ENCODE measurements around the gene NRG3. TPM values are rescaled to one million over a fixed set of nuclear protein-coding genes. Genes with fewer than 3 reads are reported as not detected.
A peak's percentile ranks its signal among the peaks of the same experiment; 100 is the strongest.

The NRG3 gene
- total and polyA plus RNA-seq, 2 donors (not counting 1 experiment from before 2014, with no cell fraction given), result 0.06 TPM; not detected in 1

- Histone ChIP-seq H3K4me3 (ENCODE audit: control extremely low read depth in 1 of 5, extremely low read depth in 1 of 5, insufficient read depth in 1 of 5, low read depth in 2 of 5, low read length in 4 of 5) (peak overlapping the region in 1 of 5 experiments; percentile 19), H2AFZ (ENCODE audit: insufficient read depth, low read depth, low read length, poor library complexity, severe bottlenecking) (no peak overlapping the region), H4K20me1 (ENCODE audit: control insufficient read depth, insufficient read depth, low read length, poor library complexity, severe bottlenecking) (no peaks in the 10 kb centered on the region), H3K27ac (ENCODE audit: low read length in 2 of 2) (no peak overlapping the region), H3K4me1 (ENCODE audit: control insufficient read depth in 2 of 2, insufficient read depth in 2 of 2, low read length in 2 of 2) (peaks cover 10 to 14% of the 10 kb centered on the region in 2 donors), H3K27me3 (replicated peaks in 1 of 4; ENCODE audit: control extremely low read depth in 1 of 4, control insufficient read depth in 3 of 4, insufficient read depth in 4 of 4, low read length in 3 of 4) (peaks cover 0 to 33% (median 20%) of the 10 kb centered on the region in 4 experiments), H3K79me2 (ENCODE audit: control insufficient read depth, insufficient read depth, low read length) (no peaks in the 10 kb centered on the region), H3K9ac (ENCODE audit: low read length) (no peak overlapping the region), H3K9me3 (ENCODE audit: control extremely low read depth in 1 of 3, control insufficient read depth in 2 of 3, insufficient read depth in 1 of 3, low read length in 2 of 3) (peaks cover 0 to 13% (median 0%) of the 10 kb centered on the region in 3 donors), H3K4me2 (replicated peaks; ENCODE audit: low read depth, low read length, poor library complexity, severe bottlenecking) (peak overlapping the region; percentile 33), H3K36me3 (replicated peaks in 1 of 2; ENCODE audit: control extremely low read depth in 1 of 2, control insufficient read depth in 1 of 2, extremely low read depth in 1 of 2, insufficient read depth in 2 of 2, low read length in 1 of 2) (no peaks in the 10 kb centered on the region)
- ATAC-seq (ENCODE audit: low read depth) (no peak), DNase-seq (no peak)
- Mint-ChIP-seq H3K27me3 (peaks cover 50% of the 10 kb centered on the region), H3K27ac (no peak overlapping the region), H3K4me1 (peaks cover 12% of the 10 kb centered on the region), H3K4me3 (peak overlapping the region; percentile 32), H3K9me3 (ENCODE audit: insufficient read depth) (no peaks in the 10 kb centered on the region)
- CTCF ChIA-PET, result no interaction called here
- no peak for TF ChIP-seq EZH2 (IDR thresholded peaks at IDR 0.05; ENCODE audit: borderline replicate concordance, insufficient read depth, low read depth, low read length, poor library complexity, severe bottlenecking)
- TF ChIP-seq CTCF (IDR thresholded peaks at IDR 0.05), result no peak
- intact Hi-C loops (cut with micrococcal nuclease), result no loop called here
- 2% methylated on average over 70 of the region's 80 CpGs for WGBS (ENCODE audit: insufficient coverage)
- POLR2A ChIA-PET, result no interaction called here
Measured at GRCh38 chr10:81873932-81874816, 820 bp upstream of the NRG3 start.
